ENCODE results near the gene RUSC1. TPM values are rescaled to one million over a fixed set of nuclear protein-coding genes. Genes with fewer than 3 reads are reported as not detected.

The RUSC1 gene
- polyA plus RNA-seq, 6 donors from 2014 or later: 3.4 to 6.5 (median 5.0) TPM; not detected in 1

- no peak within 1 kb of the TSS for H3K4me3 Mint-ChIP-seq
- no peak for ATAC-seq (ENCODE audit: low read depth in 2 of 2)
- peak within 1 kb of the TSS in 1 of 6 donors; percentile 58 for H3K27ac Mint-ChIP-seq
Measured at GRCh38 chr1:155301342-155301841, 19.3 kb upstream of the RUSC1 start, which contains the start of gene PKLR. Gene PKLR (minus strand): TSS chr1:155301438. CDS start chr1:155301395, 43 bp downstream.

GRCh38 chr1:155304558-155305063 is 16.1 kb upstream of the RUSC1 start:
- Mint-ChIP-seq H3K27ac (peak overlapping the region in 1 of 6 donors; percentile 66), H3K4me1 (peaks cover 6 to 20% (median 9%) of the 10 kb centered on the region in 3 donors), H3K4me3 (peak overlapping the region in 1 of 8 donors; percentile 22)

More at GRCh38 chr1:155301342-155301841, 19.3 kb upstream of the RUSC1 start, which contains the start of gene PKLR:
- Mint-ChIP-seq H3K27me3 (peaks cover 15 to 29% (median 18%) of the 10 kb centered on the region in 3 donors), H3K36me3 (no peaks in the 10 kb centered on the region), H3K4me1 (peaks cover 0 to 10% (median 6%) of the 10 kb centered on the region in 3 donors), H3K9me3 (peaks cover 0 to 3% (median 0%) of the 10 kb centered on the region in 7 donors)
- DNase-seq: no peak

GRCh38 chr1:155305881-155306391 is 14.8 kb upstream of the RUSC1 start:
- peak overlapping the region in 2 of 8 donors; percentile 9 to 61 for H3K4me3 Mint-ChIP-seq
- H3K27me3 Mint-ChIP-seq: peaks cover 0 to 7% (median 0%) of the 10 kb centered on the region in 3 donors
- H3K9me3 Mint-ChIP-seq: no peaks in the 10 kb centered on the region
- ATAC-seq (ENCODE audit: low read depth in 2 of 2) (no peak), DNase-seq (no peak)
- H3K27ac Mint-ChIP-seq: peak overlapping the region in 1 of 6 donors; percentile 50
- no peaks in the 10 kb centered on the region for H3K36me3 Mint-ChIP-seq
- peaks cover 14 to 31% (median 16%) of the 10 kb centered on the region in 3 donors for H3K4me1 Mint-ChIP-seq

More at GRCh38 chr1:155304558-155305063, 16.1 kb upstream of the RUSC1 start:
- Mint-ChIP-seq H3K36me3 (no peaks in the 10 kb centered on the region), H3K9me3 (no peaks in the 10 kb centered on the region), H3K27me3 (peaks cover 0 to 7% (median 0%) of the 10 kb centered on the region in 3 donors)
- ATAC-seq (ENCODE audit: low read depth in 2 of 2) (no peak), DNase-seq (no peak)

GRCh38 chr1:155307247-155307740 is 13.4 kb upstream of the RUSC1 start:
- H3K27ac Mint-ChIP-seq: peak overlapping the region in 5 of 6 donors; percentile 88 to 98 (median 95)
- ATAC-seq (ENCODE audit: low read depth in 2 of 2) (no peak), DNase-seq (no peak)
- peaks cover 22 to 37% (median 22%) of the 10 kb centered on the region in 3 donors for H3K4me1 Mint-ChIP-seq
- H3K36me3 Mint-ChIP-seq: no peaks in the 10 kb centered on the region
- peaks cover 0 to 7% (median 0%) of the 10 kb centered on the region in 3 donors for H3K27me3 Mint-ChIP-seq
- no peaks in the 10 kb centered on the region for H3K9me3 Mint-ChIP-seq
- H3K4me3 Mint-ChIP-seq: peak overlapping the region in 4 of 8 donors; percentile 30 to 99 (median 68)

GRCh38 chr1:155308493-155309422 is 11.9 kb upstream of the RUSC1 start, which contains the start of gene FDPS:
Gene FDPS (plus strand): TSS chr1:155308866. CDS start chr1:155309790, 924 bp downstream.
- H3K27me3 Mint-ChIP-seq: no peaks in the 10 kb centered on the region
- peak within 1 kb of the TSS; percentile 90 to 98 (median 98) for H3K27ac Mint-ChIP-seq
- ATAC-seq (ENCODE audit: low read depth in 2 of 2) (peak; percentile 96 to 97), DNase-seq (peak; percentile 96)
- peaks cover 0 to 8% of the 10 kb centered on the region in 2 donors for H3K36me3 Mint-ChIP-seq
- peaks cover 21 to 37% (median 28%) of the 10 kb centered on the region in 3 donors for H3K4me1 Mint-ChIP-seq
- H3K9me3 Mint-ChIP-seq: no peaks in the 10 kb centered on the region
- peak within 1 kb of the TSS; percentile 90 to 99 (median 97) for H3K4me3 Mint-ChIP-seq

- Mint-ChIP-seq H3K4me3 (peak overlapping the region; percentile 90 to 99 (median 97)), H3K27me3 (no peaks in the 10 kb centered on the region), H3K36me3 (peaks cover 0 to 8% of the 10 kb centered on the region in 2 donors), H3K9me3 (no peaks in the 10 kb centered on the region), H3K27ac (peak overlapping the region; percentile 90 to 98 (median 98)), H3K4me1 (peaks cover 21 to 37% (median 28%) of the 10 kb centered on the region in 3 donors)
- DNase-seq (no peak), ATAC-seq (ENCODE audit: low read depth in 2 of 2) (no peak)
Measured at GRCh38 chr1:155309423-155310021, 11.2 kb upstream of the RUSC1 start.

- Mint-ChIP-seq H3K4me3 (peak overlapping the region in 1 of 8 donors; percentile 67), H3K9me3 (no peaks in the 10 kb centered on the region), H3K4me1 (peaks cover 21 to 28% (median 25%) of the 10 kb centered on the region in 3 donors), H3K27ac (peak overlapping the region in 3 of 6 donors; percentile 2 to 53 (median 41)), H3K36me3 (peaks cover 0 to 8% of the 10 kb centered on the region in 2 donors), H3K27me3 (no peaks in the 10 kb centered on the region)
- DNase-seq (no peak), ATAC-seq (ENCODE audit: low read depth in 2 of 2) (no peak)
Measured at GRCh38 chr1:155313261-155313660, 7.4 kb upstream of the RUSC1 start.

- Mint-ChIP-seq H3K27ac (no peak overlapping the region), H3K4me3 (no peak overlapping the region), H3K27me3 (no peaks in the 10 kb centered on the region), H3K9me3 (no peaks in the 10 kb centered on the region), H3K4me1 (peaks cover 20 to 35% (median 27%) of the 10 kb centered on the region in 3 donors), H3K36me3 (peaks cover 0 to 16% of the 10 kb centered on the region in 2 donors)
- ATAC-seq (ENCODE audit: low read depth in 2 of 2): no peak
- no peak for DNase-seq
Measured at GRCh38 chr1:155316922-155317321, 3.8 kb upstream of the RUSC1 start.

- DNase-seq (no peak), ATAC-seq (ENCODE audit: low read depth in 2 of 2) (no peak)
- H3K4me3 Mint-ChIP-seq: no peak overlapping the region
- peaks cover 0 to 14% of the 10 kb centered on the region in 2 donors for H3K36me3 Mint-ChIP-seq
- no peaks in the 10 kb centered on the region for H3K27me3 Mint-ChIP-seq
- no peaks in the 10 kb centered on the region for H3K9me3 Mint-ChIP-seq
- H3K4me1 Mint-ChIP-seq: peaks cover 22 to 40% (median 27%) of the 10 kb centered on the region in 3 donors
- H3K27ac Mint-ChIP-seq: no peak overlapping the region
Measured at GRCh38 chr1:155318082-155318481, 2.6 kb upstream of the RUSC1 start.

GRCh38 chr1:155319536-155319935 is 1.2 kb upstream of the RUSC1 start:
- peaks cover 0 to 8% of the 10 kb centered on the region in 2 donors for H3K36me3 Mint-ChIP-seq
- peak overlapping the region in 4 of 8 donors; percentile 27 to 86 (median 82) for H3K4me3 Mint-ChIP-seq
- H3K4me1 Mint-ChIP-seq: peaks cover 26 to 41% (median 29%) of the 10 kb centered on the region in 3 donors
- ATAC-seq (ENCODE audit: low read depth in 2 of 2): no peak
- no peaks in the 10 kb centered on the region for H3K27me3 Mint-ChIP-seq
- H3K9me3 Mint-ChIP-seq: no peaks in the 10 kb centered on the region
- peak overlapping the region in 1 of 6 donors; percentile 15 for H3K27ac Mint-ChIP-seq
- no peak for DNase-seq

- H3K4me1 Mint-ChIP-seq: peaks cover 29 to 47% (median 30%) of the 10 kb centered on the region in 3 donors
- H3K4me3 Mint-ChIP-seq: peak overlapping the region; percentile 80 to 90 (median 86)
- H3K27ac Mint-ChIP-seq: peak overlapping the region in 4 of 6 donors; percentile 33 to 74 (median 54)
- H3K36me3 Mint-ChIP-seq: peaks cover 0 to 8% of the 10 kb centered on the region in 2 donors
- no peak for ATAC-seq (ENCODE audit: low read depth in 2 of 2)
- H3K9me3 Mint-ChIP-seq: no peaks in the 10 kb centered on the region
- no peaks in the 10 kb centered on the region for H3K27me3 Mint-ChIP-seq
- no peak for DNase-seq
Measured at GRCh38 chr1:155320252-155320651, 442 bp upstream of the RUSC1 start.

Measured in naive B cell (primary cell).